Measurements from ENCODE around the gene TSNAX.

TSNAX gene

GRCh38 chr1:231481289-231481688 lies 47.2 kb upstream of the TSNAX start:
- Histone ChIP-seq H3K4me1 (ENCODE audit: low read length) (no peaks in the 10 kb centered on the region), H3K27me3 (replicated peaks; ENCODE audit: insufficient read depth, low read length) (no peaks in the 10 kb centered on the region), H3F3A (ENCODE audit: insufficient read depth, low read length) (no peaks in the 10 kb centered on the region), H3K27ac (ENCODE audit: low read length) (no peak overlapping the region), H3K9me3 (replicated peaks; ENCODE audit: insufficient read depth, low read length) (no peaks in the 10 kb centered on the region), H3K9ac (ENCODE audit: low read length) (no peak overlapping the region), H3K4me3 (ENCODE audit: low read length) (no peak overlapping the region), H3K36me3 (replicated peaks; ENCODE audit: insufficient read depth, low read length) (no peaks in the 10 kb centered on the region), H3K4me2 (ENCODE audit: low read depth, low read length) (no peak overlapping the region), H3K79me2 (ENCODE audit: low read length) (no peaks in the 10 kb centered on the region), H3K9me2 (replicated peaks; ENCODE audit: insufficient read depth, low read length) (no peaks in the 10 kb centered on the region), H4K20me1 (ENCODE audit: insufficient read depth, low read length) (no peaks in the 10 kb centered on the region), H2AFZ (ENCODE audit: low read length) (no peak overlapping the region)
- no peak for TF ChIP-seq EZH2phosphoT487 (IDR thresholded peaks at IDR 0.05; ENCODE audit: low read length)
- no peak for TF ChIP-seq EZH2 (optimal IDR thresholded peaks at IDR 0.05; ENCODE audit: low read depth, low read length)
- TF ChIP-seq CTCF (IDR thresholded peaks at IDR 0.05; ENCODE audit: low read length): no peak
- DNase-seq: no peak

- H3F3A ChIP-seq (ENCODE audit: insufficient read depth, low read length): no peaks in the 10 kb centered on the region
- no peaks in the 10 kb centered on the region for H3K4me1 ChIP-seq (ENCODE audit: low read length)
- H3K9me3 ChIP-seq (replicated peaks; ENCODE audit: insufficient read depth, low read length): no peaks in the 10 kb centered on the region
- no peaks in the 10 kb centered on the region for H3K36me3 ChIP-seq (replicated peaks; ENCODE audit: insufficient read depth, low read length)
- no peak overlapping the region for H3K4me3 ChIP-seq (ENCODE audit: low read length)
- no peak for TF ChIP-seq CTCF (IDR thresholded peaks at IDR 0.05; ENCODE audit: low read length)
- TF ChIP-seq EZH2 (optimal IDR thresholded peaks at IDR 0.05; ENCODE audit: low read depth, low read length): no peak
- no peak for TF ChIP-seq EZH2phosphoT487 (IDR thresholded peaks at IDR 0.05; ENCODE audit: low read length)
- no peaks in the 10 kb centered on the region for H3K79me2 ChIP-seq (ENCODE audit: low read length)
- H4K20me1 ChIP-seq (ENCODE audit: insufficient read depth, low read length): no peaks in the 10 kb centered on the region
- H3K4me2 ChIP-seq (ENCODE audit: low read depth, low read length): no peak overlapping the region
- DNase-seq: no peak
- H2AFZ ChIP-seq (ENCODE audit: low read length): no peak overlapping the region
- H3K27me3 ChIP-seq (replicated peaks; ENCODE audit: insufficient read depth, low read length): no peaks in the 10 kb centered on the region
- H3K9ac ChIP-seq (ENCODE audit: low read length): no peak overlapping the region
- H3K27ac ChIP-seq (ENCODE audit: low read length): no peak overlapping the region
- no peaks in the 10 kb centered on the region for H3K9me2 ChIP-seq (replicated peaks; ENCODE audit: insufficient read depth, low read length)
Observed at GRCh38 chr1:231485029-231485784, 43.3 kb upstream of the TSNAX start.

- H3K27ac ChIP-seq (ENCODE audit: low read length): no peak overlapping the region
- TF ChIP-seq EZH2phosphoT487 (IDR thresholded peaks at IDR 0.05; ENCODE audit: low read length) (no peak), CTCF (IDR thresholded peaks at IDR 0.05; ENCODE audit: low read length) (no peak), EZH2 (optimal IDR thresholded peaks at IDR 0.05; ENCODE audit: low read depth, low read length) (no peak)
- no peaks in the 10 kb centered on the region for H3K36me3 ChIP-seq (replicated peaks; ENCODE audit: insufficient read depth, low read length)
- H2AFZ ChIP-seq (ENCODE audit: low read length): no peak overlapping the region
- no peaks in the 10 kb centered on the region for H3K9me2 ChIP-seq (replicated peaks; ENCODE audit: insufficient read depth, low read length)
- H3K79me2 ChIP-seq (ENCODE audit: low read length): no peaks in the 10 kb centered on the region
- no peaks in the 10 kb centered on the region for H3K4me1 ChIP-seq (ENCODE audit: low read length)
- no peaks in the 10 kb centered on the region for H3K27me3 ChIP-seq (replicated peaks; ENCODE audit: insufficient read depth, low read length)
- H3K9ac ChIP-seq (ENCODE audit: low read length): no peak overlapping the region
- no peaks in the 10 kb centered on the region for H3F3A ChIP-seq (ENCODE audit: insufficient read depth, low read length)
- no peaks in the 10 kb centered on the region for H4K20me1 ChIP-seq (ENCODE audit: insufficient read depth, low read length)
- no peak for DNase-seq
- no peaks in the 10 kb centered on the region for H3K9me3 ChIP-seq (replicated peaks; ENCODE audit: insufficient read depth, low read length)
- no peak overlapping the region for H3K4me2 ChIP-seq (ENCODE audit: low read depth, low read length)
- no peak overlapping the region for H3K4me3 ChIP-seq (ENCODE audit: low read length)
Observed at GRCh38 chr1:231487019-231487418, 41.5 kb upstream of the TSNAX start.

All from MM.1S (cell line).